ENCODE results near the gene NMRK2. TPM values are rescaled to one million over a fixed set of nuclear protein-coding genes. Genes with fewer than 3 reads are reported as not detected.

Gene NMRK2
- total RNA-seq, 1 experiment from 2014 or later, result 60.0 TPM

GRCh38 chr19:3890591-3890990, 42.3 kb upstream of the NMRK2 start:
- no peaks in the 10 kb centered on the region for H3K4me1 Mint-ChIP-seq
- Histone ChIP-seq H3T11ph (ENCODE audit: low read length) (no peak overlapping the region), H3K56ac (ENCODE audit: insufficient read length, low read depth, low read length) (no peak overlapping the region), H3K27ac (ENCODE audit: insufficient read length, low read depth, low read length) (no peak overlapping the region), H2AFZ (ENCODE audit: low read length) (no peak overlapping the region), H3K18ac (ENCODE audit: insufficient read length, low read depth, low read length) (no peak overlapping the region), H2BK5ac (ENCODE audit: insufficient read length, low read length) (no peak overlapping the region), H3K79me1 (ENCODE audit: insufficient read depth, low read depth, low read length, poor library complexity, severe bottlenecking) (no peaks in the 10 kb centered on the region), H4K8ac (replicated peaks; ENCODE audit: insufficient read length, low read depth, low read length) (no peak overlapping the region), H3K79me2 (ENCODE audit: insufficient read depth, low read length) (no peaks in the 10 kb centered on the region), H3K9ac (ENCODE audit: extremely low read depth, insufficient read length, low read length) (no peak overlapping the region), H2BK20ac (ENCODE audit: low read depth, low read length, poor library complexity, severe bottlenecking) (no peak overlapping the region), H3K27me3 (ENCODE audit: insufficient read depth, low read length) (no peaks in the 10 kb centered on the region), H2BK120ac (ENCODE audit: low read depth, low read length, poor library complexity, severe bottlenecking) (no peak overlapping the region), H3K23me2 (ENCODE audit: insufficient read length, low read depth, low read length, poor library complexity, severe bottlenecking) (peaks cover 3% of the 10 kb centered on the region), H3K4me2 (ENCODE audit: insufficient read depth, insufficient read length, low read length) (no peak overlapping the region), H2AK5ac (ENCODE audit: insufficient read length, low read length) (no peak overlapping the region), H2BK15ac (ENCODE audit: low read depth, low read length) (no peak overlapping the region), H3K23ac (ENCODE audit: insufficient read length, low read depth, low read length) (no peak overlapping the region), H2BK12ac (ENCODE audit: insufficient read length, low read depth, low read length) (no peak overlapping the region), H3K9me3 (ENCODE audit: control insufficient read depth, low read depth, low read length) (no peaks in the 10 kb centered on the region), H4K91ac (ENCODE audit: insufficient read length, low read depth, low read length) (no peak overlapping the region), H3K14ac (ENCODE audit: insufficient read depth, low read length) (no peak overlapping the region), H3K4ac (ENCODE audit: low read depth, low read length) (no peak overlapping the region), H4K20me1 (ENCODE audit: control insufficient read depth, insufficient read depth, insufficient read length) (no peaks in the 10 kb centered on the region), H3K4me1 (ENCODE audit: insufficient read depth, low read length) (no peaks in the 10 kb centered on the region), H4K5ac (ENCODE audit: insufficient read length, low read depth, low read length) (no peak overlapping the region)
- H3K36me3 Mint-ChIP-seq (ENCODE audit: insufficient read depth in 1 of 3, low read depth in 3 of 3), result peaks cover 6 to 29% (median 13%) of the 10 kb centered on the region in 3 experiments; a peak in 5 of 7 replicates
- TF ChIP-seq, protein P1, sequence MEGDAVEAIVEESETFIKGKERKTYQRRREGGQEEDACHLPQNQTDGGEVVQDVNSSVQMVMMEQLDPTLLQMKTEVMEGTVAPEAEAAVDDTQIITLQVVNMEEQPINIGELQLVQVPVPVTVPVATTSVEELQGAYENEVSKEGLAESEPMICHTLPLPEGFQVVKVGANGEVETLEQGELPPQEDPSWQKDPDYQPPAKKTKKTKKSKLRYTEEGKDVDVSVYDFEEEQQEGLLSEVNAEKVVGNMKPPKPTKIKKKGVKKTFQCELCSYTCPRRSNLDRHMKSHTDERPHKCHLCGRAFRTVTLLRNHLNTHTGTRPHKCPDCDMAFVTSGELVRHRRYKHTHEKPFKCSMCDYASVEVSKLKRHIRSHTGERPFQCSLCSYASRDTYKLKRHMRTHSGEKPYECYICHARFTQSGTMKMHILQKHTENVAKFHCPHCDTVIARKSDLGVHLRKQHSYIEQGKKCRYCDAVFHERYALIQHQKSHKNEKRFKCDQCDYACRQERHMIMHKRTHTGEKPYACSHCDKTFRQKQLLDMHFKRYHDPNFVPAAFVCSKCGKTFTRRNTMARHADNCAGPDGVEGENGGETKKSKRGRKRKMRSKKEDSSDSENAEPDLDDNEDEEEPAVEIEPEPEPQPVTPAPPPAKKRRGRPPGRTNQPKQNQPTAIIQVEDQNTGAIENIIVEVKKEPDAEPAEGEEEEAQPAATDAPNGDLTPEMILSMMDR (conservative IDR thresholded peaks at IDR 0.05), result no peak
- H3K27ac Mint-ChIP-seq, result peak overlapping the region in 1 of 3 experiments; percentile 52; a peak in 1 of 7 replicates
- no peak overlapping the region for H3K4me3 Mint-ChIP-seq
- H3K9me3 Mint-ChIP-seq, result no peaks in the 10 kb centered on the region
- DNase-seq, result no peak
- no CpG with 5 or more reads among the region's 17 CpGs for WGBS (ENCODE audit: extremely low coverage, insufficient read length, low lambda C conversion rate)
- no peaks in the 10 kb centered on the region for H3K27me3 Mint-ChIP-seq (ENCODE audit: low read depth)
